Pancreas (tissue), 10 donors: Measurements from ENCODE around the gene ISOC2. TPM values are rescaled to one million over a fixed set of nuclear protein-coding genes. Genes with fewer than 3 reads are reported as not detected.
A peak's percentile ranks its signal among the peaks of the same experiment; 100 is the strongest.
"Not testable (repeated sequence)": the region's sequence is repeated elsewhere in the genome, so short reads cannot be mapped to it uniquely, and the experiment has no call there.

Experiments used
- ATAC-seq, 4 donors: fragments of 200-7000 bp; cut with Tn5 transposase; one replicate each; pipeline versions ENCODE4 v1.8.0 to v1.9.1; 2020; ENCODE audit warnings: mild to moderate bottlenecking in 4 of 4, moderate library complexity in 4 of 4
- DNase-seq, 6 donors: peaks; one replicate each; pipeline ENCODE4 v3.0.0-alpha.2; 2020
- FAIRE-seq: peaks from 2 replicates; lab custom pipeline; 2012; peaks lifted over from hg19 to GRCh38; lab: Jason Lieb, UNC
- H3K27ac ChIP-seq, 4 donors: fragments of 200-600 bp; sonication (generic); 1 replicate in 3 of 4; 2 replicates in 1 of 4; pipeline versions ENCODE4 v1.5.0 to v1.8.0; 2020
- H3K27me3 ChIP-seq, 4 donors: fragments of 200-600 bp; one replicate each; pipeline ENCODE4 v1.8.0; 2021
- H3K36me3 ChIP-seq, 3 donors: fragments of 200-600 bp; sonication (generic) in 1 of 3; one replicate each; pipeline versions ENCODE4 v1.5.0 to v1.8.0; 2020 to 2021
- H3K4me1 ChIP-seq, 3 donors: fragments of 200-600 bp; one replicate each; pipeline ENCODE4 v1.8.0; 2021
- H3K4me3 ChIP-seq, 4 donors: fragments of 200-600 bp; sonication (generic) in 2 of 4; one replicate each; pipeline versions ENCODE4 v1.5.0 to v1.8.0; 2020 to 2021
- H3K9me3 ChIP-seq, 4 donors: fragments of 200-600 bp; one replicate each; pipeline ENCODE4 v1.8.0; 2021
- WGBS, 2 donors: extraction: QIAGEN DNeasy Blood & Tissue Kit; methylation state at CpG; one replicate each; pipeline ENCODE4 v1.1.7; 2013; 5-methylcytosine and 5-hydroxymethylcytosine counted together
- intact Hi-C, 3 donors: fragments of 100-400 bp; cut with DNase I; formaldehyde crosslinking; loops; one replicate each; pipeline versions ENCODE4 v1.11.1 to v1.14.2; 2022
- polyA plus RNA-seq, 2 donors: library from polyadenylated mRNA; stranded (reverse); fragments of 200-250 nt; gene quantifications; one replicate each; pipeline ENCODE4 v1.2.3, GENCODE V29; 2013
- total RNA-seq, 6 donors: library from RNA; stranded (reverse); fragmentation: NEBNext Ultra II Directional in 4 of 6; extraction: Animal tissue kit (Norgen Biotek cat#: 25700) in 4 of 6; gene quantifications; one replicate each; pipeline versions ENCODE4 v1.2.1 to v1.2.4, GENCODE V29; 2021 to 2023
- TF ChIP-seq, protein P1 (sequence below), 4 donors: fragments of 200-600 bp; sonication (generic) in 3 of 4; IDR thresholded peaks; one replicate each; pipeline versions ENCODE4 v1.5.0 to v1.8.0; 2021; ENCODE audit warnings: antibody characterized with exemption in 4 of 4
- donor health status: healthy with polysubstance abuse.
- donor health status: DM: no; HTN: no; CAD: no; lungs with moderate emphysema.
- donor health status: DM: no; HTN: no; CAD: no.
- donor health status: control.
- donor health status: control.
- donor health status: Bipolar disorder and iron deficiency.
- donor health status: DM: yes; HTN: yes; CAD: no.
- donor health status: DM: no; HTN: no; CAD: no.
- donor health status: DM: no; HTN: no; CAD: no.
- donor health status: DM: yes; HTN: yes; CAD: no.

ISOC2 gene
- total and polyA plus RNA-seq, 8 donors = 13.0 to 43.9 (median 21.8) TPM

DNA sequence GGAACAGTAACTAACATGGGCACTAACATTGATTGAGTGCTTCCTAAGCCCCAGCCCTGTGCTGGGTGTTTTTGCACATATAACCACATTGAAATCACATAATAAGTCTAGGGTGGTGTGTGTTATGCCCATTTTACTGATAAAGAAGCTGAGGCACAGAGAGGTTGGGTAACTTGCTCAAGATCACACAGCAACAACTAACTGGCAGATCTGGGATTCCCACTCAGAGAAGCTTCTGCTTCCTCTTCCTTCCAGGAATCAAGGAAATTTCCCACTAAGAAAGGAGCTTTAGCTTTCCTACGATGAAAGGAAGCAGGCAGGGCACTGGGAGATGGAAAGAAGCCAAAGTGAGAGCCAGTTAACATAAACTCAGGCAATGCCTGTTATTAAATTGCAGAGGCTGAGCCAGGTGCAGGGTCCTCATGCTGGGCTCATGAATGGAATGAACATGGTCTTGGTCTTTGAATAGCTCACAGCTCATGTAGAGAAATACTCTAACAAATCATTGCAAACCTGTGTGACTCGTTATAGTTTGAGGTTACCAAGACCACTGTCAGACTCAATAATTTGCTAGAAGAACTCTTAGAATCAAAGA lies 36.9 kb upstream of the ISOC2 start:
- TF ChIP-seq, protein P1, sequence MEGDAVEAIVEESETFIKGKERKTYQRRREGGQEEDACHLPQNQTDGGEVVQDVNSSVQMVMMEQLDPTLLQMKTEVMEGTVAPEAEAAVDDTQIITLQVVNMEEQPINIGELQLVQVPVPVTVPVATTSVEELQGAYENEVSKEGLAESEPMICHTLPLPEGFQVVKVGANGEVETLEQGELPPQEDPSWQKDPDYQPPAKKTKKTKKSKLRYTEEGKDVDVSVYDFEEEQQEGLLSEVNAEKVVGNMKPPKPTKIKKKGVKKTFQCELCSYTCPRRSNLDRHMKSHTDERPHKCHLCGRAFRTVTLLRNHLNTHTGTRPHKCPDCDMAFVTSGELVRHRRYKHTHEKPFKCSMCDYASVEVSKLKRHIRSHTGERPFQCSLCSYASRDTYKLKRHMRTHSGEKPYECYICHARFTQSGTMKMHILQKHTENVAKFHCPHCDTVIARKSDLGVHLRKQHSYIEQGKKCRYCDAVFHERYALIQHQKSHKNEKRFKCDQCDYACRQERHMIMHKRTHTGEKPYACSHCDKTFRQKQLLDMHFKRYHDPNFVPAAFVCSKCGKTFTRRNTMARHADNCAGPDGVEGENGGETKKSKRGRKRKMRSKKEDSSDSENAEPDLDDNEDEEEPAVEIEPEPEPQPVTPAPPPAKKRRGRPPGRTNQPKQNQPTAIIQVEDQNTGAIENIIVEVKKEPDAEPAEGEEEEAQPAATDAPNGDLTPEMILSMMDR (IDR thresholded peaks at IDR 0.05) = no peak
- ATAC-seq = no peak
- Histone ChIP-seq H3K4me1 (no peaks in the 10 kb centered on the region), H3K4me3 (no peak overlapping the region), H3K27ac (no peak overlapping the region), H3K36me3 (no peaks in the 10 kb centered on the region), H3K27me3 (no peaks in the 10 kb centered on the region), H3K9me3 (no peaks in the 10 kb centered on the region)
- intact Hi-C loops = no loop called here
- no peak for FAIRE-seq
- DNase-seq = peak in 1 of 6 donors; percentile 0
- 34 to 35% methylated on average over 2 of the region's 2 CpGs for whole genome bisulfite sequencing, 2 donors

DNA sequence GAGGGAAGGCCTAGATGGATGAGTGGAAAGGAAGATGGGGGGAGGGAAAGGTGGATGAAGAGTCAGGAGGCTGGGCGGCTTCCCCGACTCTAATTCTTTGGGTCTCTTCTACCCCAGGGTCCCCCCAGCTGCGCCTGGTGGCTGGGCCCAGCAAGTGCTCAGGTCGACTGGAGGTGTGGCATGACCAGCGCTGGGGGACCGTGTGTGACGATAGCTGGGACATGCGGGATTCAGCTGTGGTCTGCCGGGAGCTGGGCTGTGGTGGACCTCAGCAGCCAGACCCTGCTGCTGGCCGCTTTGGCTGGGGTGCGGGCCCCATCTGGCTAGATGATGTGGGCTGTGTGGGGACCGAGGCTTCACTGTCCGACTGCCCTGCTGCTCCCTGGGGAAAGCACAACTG lies 36.3 kb upstream of the ISOC2 start:
- H3K4me3 ChIP-seq = no peak overlapping the region
- 71 to 79% methylated on average over 13 of the region's 13 CpGs for WGBS, 2 donors
- no peaks in the 10 kb centered on the region for H3K9me3 ChIP-seq
- H3K27ac ChIP-seq = no peak overlapping the region
- intact Hi-C loops = no loop called here
- TF ChIP-seq, protein P1 (IDR thresholded peaks at IDR 0.05) = no peak
- no peak for FAIRE-seq
- no peaks in the 10 kb centered on the region for H3K36me3 ChIP-seq
- no peaks in the 10 kb centered on the region for H3K4me1 ChIP-seq
- no peak for DNase-seq
- H3K27me3 ChIP-seq = no peaks in the 10 kb centered on the region
- ATAC-seq = no peak

DNA sequence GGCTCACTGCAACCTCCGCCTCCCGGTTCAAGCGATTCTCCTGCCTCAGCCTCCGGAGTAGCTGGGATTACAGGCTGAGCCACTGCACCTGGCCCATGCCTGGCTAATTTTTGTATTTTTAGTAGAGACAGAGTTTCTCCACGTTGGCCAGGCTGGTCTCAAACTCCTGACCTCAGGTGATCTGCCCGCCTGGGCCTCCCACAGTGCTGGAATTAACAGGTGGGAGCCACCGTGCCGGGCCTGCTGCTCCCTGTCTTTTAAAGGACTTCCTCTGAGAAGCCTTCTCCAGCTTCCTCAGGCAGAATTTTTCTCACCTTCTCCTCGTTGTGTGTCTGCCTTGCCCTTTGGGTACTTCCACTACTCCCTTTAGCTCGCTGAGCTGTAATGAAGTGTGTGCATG lies 35.4 kb upstream of the ISOC2 start:
- intact Hi-C loops, H3K4me1 ChIP-seq, H3K9me3 ChIP-seq, H3K4me3 ChIP-seq, ATAC-seq, H3K27me3 ChIP-seq, H3K36me3 ChIP-seq, FAIRE-seq, H3K27ac ChIP-seq: not testable (repeated sequence)
- 76 to 77% methylated on average over 10 of the region's 10 CpGs for WGBS, 2 donors
- peak in 1 of 6 donors; percentile 3 for DNase-seq

DNA sequence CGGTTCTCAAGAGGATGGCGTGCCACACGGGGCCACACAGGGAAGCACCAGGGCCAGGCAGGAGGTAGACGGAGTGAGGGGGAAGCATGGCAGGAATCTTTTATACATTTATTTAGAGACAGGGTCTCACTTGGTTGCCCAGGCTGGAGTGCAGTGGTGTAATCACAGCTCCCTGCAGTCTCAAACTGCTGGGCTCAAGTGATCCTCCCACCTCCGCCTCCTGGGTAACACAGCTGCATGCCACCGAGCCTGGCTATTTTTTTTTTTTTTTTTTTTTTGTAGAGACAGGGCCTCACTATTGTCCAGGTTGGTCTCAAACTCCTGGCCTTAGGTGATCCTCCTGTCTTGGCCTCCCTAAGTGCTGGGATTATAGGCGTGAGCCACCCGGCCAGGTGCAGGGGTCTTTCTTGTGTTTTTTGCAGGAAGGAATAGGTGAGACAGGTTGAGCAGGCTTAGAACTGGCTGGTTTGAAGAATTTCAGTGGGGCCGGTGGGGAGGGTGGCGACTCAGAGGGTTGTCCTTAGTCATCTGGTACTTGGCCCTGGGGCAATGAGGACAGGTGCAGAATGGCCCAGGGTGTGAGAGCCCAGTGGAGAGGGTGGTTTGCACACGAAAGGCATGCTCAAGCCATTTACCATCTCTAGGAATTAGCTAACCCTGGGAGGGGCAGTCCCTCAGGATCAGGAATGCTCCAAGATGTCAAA lies 34.4 kb upstream of the ISOC2 start:
- no peaks in the 10 kb centered on the region for H3K4me1 ChIP-seq
- H3K4me3 ChIP-seq = no peak overlapping the region
- TF ChIP-seq, protein P1 (IDR thresholded peaks at IDR 0.05) = no peak
- FAIRE-seq (no peak), ATAC-seq (no peak), DNase-seq (peak in 1 of 6 donors; percentile 3)
- no peaks in the 10 kb centered on the region for H3K9me3 ChIP-seq
- H3K36me3 ChIP-seq = no peaks in the 10 kb centered on the region
- intact Hi-C loops = no loop called here
- peaks cover 0 to 1% (median 0%) of the 10 kb centered on the region in 4 donors for H3K27me3 ChIP-seq
- WGBS, 2 donors = 67 to 75% methylated on average over 11 of the region's 11 CpGs
- no peak overlapping the region for H3K27ac ChIP-seq

DNA sequence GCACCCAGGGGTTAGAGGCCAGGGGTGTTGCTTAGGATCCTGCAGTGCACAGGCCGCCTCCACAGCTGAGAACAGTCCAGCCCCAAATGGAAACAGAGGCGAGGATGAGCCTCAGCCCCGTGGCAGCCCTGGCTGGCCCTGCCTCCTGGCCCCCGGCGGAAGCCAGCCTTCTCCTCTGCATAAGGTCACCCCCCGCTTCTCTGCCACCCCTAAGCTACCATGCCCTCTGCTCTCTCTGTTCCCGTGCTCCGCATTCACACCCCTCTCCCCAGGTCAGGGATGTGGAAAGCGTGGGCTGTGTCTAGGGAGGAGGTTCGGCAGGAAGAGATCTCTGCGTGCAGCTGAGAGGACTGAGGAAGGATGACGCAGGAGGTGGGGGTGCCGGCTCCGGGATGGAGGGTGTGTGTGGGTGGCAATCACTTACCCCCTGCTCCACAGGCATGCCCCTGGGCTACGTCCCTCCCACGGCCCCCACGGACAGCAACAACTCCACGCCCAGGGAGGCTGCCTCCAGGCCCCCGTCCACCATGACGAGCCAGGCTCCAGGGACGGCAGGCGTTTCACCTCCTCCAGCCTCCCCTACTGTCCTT lies 32.8 kb upstream of the ISOC2 start:
- H3K4me3 ChIP-seq = peak overlapping the region in 1 of 4 donors; percentile 3
- H3K27me3 ChIP-seq = peaks cover 0 to 4% (median 0%) of the 10 kb centered on the region in 4 donors
- intact Hi-C loops = no loop called here
- peak overlapping the region in 1 of 4 donors; percentile 19 for H3K27ac ChIP-seq
- H3K4me1 ChIP-seq = no peaks in the 10 kb centered on the region
- H3K36me3 ChIP-seq = no peaks in the 10 kb centered on the region
- TF ChIP-seq, protein P1 (IDR thresholded peaks at IDR 0.05) = no peak
- ATAC-seq (peak in 3 of 4 donors; percentile 13 to 36 (median 28)), DNase-seq (peak in 2 of 6 donors; percentile 31 to 64), FAIRE-seq (no peak)
- H3K9me3 ChIP-seq = no peaks in the 10 kb centered on the region
- WGBS, 2 donors = 36 to 45% methylated on average over 22 of the region's 22 CpGs
